Adrenal gland (tissue), 12 donors: ENCODE results near the gene ACTR5. TPM values are rescaled to one million over a fixed set of nuclear protein-coding genes. Genes with fewer than 3 reads are reported as not detected.

ENCODE experiments used
- DNase-seq, 7 donors: peaks; one replicate each; pipeline ENCODE4 v3.0.0-alpha.2; 2019 to 2020
- H3K27ac ChIP-seq, 5 donors: fragments of 200-600 bp; sonication (generic) in 4 of 5; 1 replicate in 3 of 5; 2 replicates in 2 of 5; pipeline versions ENCODE4 v1.5.1 to v1.8.0; 2016 to 2020; ENCODE audit warnings: mild to moderate bottlenecking in 1 of 5
- H3K27me3 ChIP-seq: fragments of 200-600 bp; 2 replicates; pipeline ENCODE4 v1.8.0; 2021
- H3K36me3 ChIP-seq, 2 donors: fragments of 200-600 bp; replicated peaks in 1 of 2; 1 replicate in 1 of 2; 2 replicates in 1 of 2; pipeline versions ENCODE4 v1.5.1 to v1.8.0; 2018 to 2022
- H3K4me1 ChIP-seq, 2 donors: fragments of 200-600 bp; replicated peaks in 1 of 2; 1 replicate in 1 of 2; 2 replicates in 1 of 2; pipeline versions ENCODE4 v1.5.1 to v1.8.0; 2018 to 2021
- H3K4me3 ChIP-seq, 4 donors: fragments of 200-600 bp; sonication (generic) in 3 of 4; one replicate each; pipeline ENCODE4 v1.5.1; 2016 to 2018
- H3K9me3 ChIP-seq, 3 donors: fragments of 200-600 bp; sonication (generic) in 1 of 3; replicated peaks in 1 of 3; 1 replicate in 2 of 3; 2 replicates in 1 of 3; pipeline versions ENCODE4 v1.5.1 to v1.8.0; 2016 to 2021
- CTCF ChIP-seq, 6 experiments: fragments of 450-650 bp in 4 of 6; fragments of 200-600 bp in 2 of 6; sonication (generic) in 1 of 6; IDR thresholded peaks; 1 replicate in 5 of 6; 2 replicates in 1 of 6; pipeline versions ENCODE4 v1.5.1 to v1.8.0; 2016 to 2021; ENCODE audit warnings: antibody characterized with exemption in 6 of 6, mild to moderate bottlenecking in 2 of 6, moderate library complexity in 1 of 6
- POLR2A ChIP-seq, 2 donors: fragments of 450-650 bp; IDR thresholded peaks; one replicate each; pipeline ENCODE4 v1.6.1; 2017; ENCODE audit warnings: antibody characterized with exemption in 2 of 2, mild to moderate bottlenecking in 2 of 2, moderate library complexity in 1 of 2
- WGBS, 4 donors: extraction: QIAGEN DNeasy Blood & Tissue Kit in 2 of 4; methylation state at CpG; one replicate each; pipeline versions ENCODE4 v1.1.5 to v1.1.7; 2013 to 2017; 5-methylcytosine and 5-hydroxymethylcytosine counted together
- intact Hi-C, 2 donors: fragments of 100-400 bp; cut with DNase I; formaldehyde crosslinking; loops; one replicate each; pipeline versions ENCODE4 v1.14.1 to v1.15.0; 2022 to 2023
- polyA plus RNA-seq, 3 donors: library from polyadenylated mRNA; stranded (reverse); fragments of 200-250 nt in 2 of 3; fragments of 350-450 nt in 1 of 3; fragmentation: Illumina TruSeq in 1 of 3; extraction: RNeasy Lipid Tissue Mini Kit (QIAGEN cat#74804) in 1 of 3; gene quantifications; one replicate each; pipeline ENCODE4 v1.2.3, GENCODE V29; 2013 to 2014
- total RNA-seq, 9 donors: library from RNA; depleted of rRNA in 4 of 9; stranded (reverse); fragments of >200 nt in 4 of 9; fragments of 120-200 nt in 1 of 9; fragmentation: NEBNext Ultra II Directional in 1 of 9; extraction: Animal tissue kit (Norgen Biotek cat#: 25700) in 1 of 9; gene quantifications; one replicate each; pipeline versions ENCODE4 v1.1.0 to v1.2.4, GENCODE V29; 2013 to 2023
- donor health status: healthy with polysubstance abuse.
- donor health status: Bipolar disorder and iron deficiency.
- donor health status: DM: yes; HTN: yes; CAD: no.
- donor health status: DM: no; HTN: no; CAD: no.
- donor health status: DM: no; HTN: no; CAD: no.
- donor health status: DM: yes; HTN: yes; CAD: no.

ACTR5 gene
- total and polyA plus RNA-seq, 12 donors: 5.5 to 10.5 (median 6.8) TPM

- H3K36me3 ChIP-seq: no peaks in the 10 kb centered on the region
- TF ChIP-seq CTCF (IDR thresholded peaks at IDR 0.05): no peak
- TF ChIP-seq POLR2A (IDR thresholded peaks at IDR 0.05): no peak
- H3K4me3 ChIP-seq: no peak overlapping the region
- 66 to 87% (median 76%) methylated on average over 3 of the region's 3 CpGs for WGBS, 4 donors
- no peaks in the 10 kb centered on the region for H3K9me3 ChIP-seq
- H3K4me1 ChIP-seq: no peaks in the 10 kb centered on the region
- DNase-seq: no peak
- intact Hi-C loops: no loop called here
- no peak overlapping the region for H3K27ac ChIP-seq
- no peaks in the 10 kb centered on the region for H3K27me3 ChIP-seq
Observed at GRCh38 chr20:38703526-38703925, 44.7 kb upstream of the ACTR5 start.

- no peak overlapping the region for H3K27ac ChIP-seq
- 41 to 61% (median 56%) methylated on average over 4 of the region's 4 CpGs for WGBS, 4 donors
- no peak for DNase-seq
- no peaks in the 10 kb centered on the region for H3K27me3 ChIP-seq
- TF ChIP-seq CTCF (IDR thresholded peaks at IDR 0.05): no peak
- TF ChIP-seq POLR2A (IDR thresholded peaks at IDR 0.05): no peak
- intact Hi-C loops: no loop called here
- no peak overlapping the region for H3K4me3 ChIP-seq
- H3K36me3 ChIP-seq: no peaks in the 10 kb centered on the region
- H3K9me3 ChIP-seq: no peaks in the 10 kb centered on the region
- H3K4me1 ChIP-seq: no peaks in the 10 kb centered on the region
Observed at GRCh38 chr20:38704136-38704535, 44.1 kb upstream of the ACTR5 start.

- 17 to 33% (median 28%) methylated on average over 5 to 7 of the region's 7 CpGs for WGBS, 4 donors
- Histone ChIP-seq H3K36me3 (no peaks in the 10 kb centered on the region), H3K4me1 (no peaks in the 10 kb centered on the region), H3K27me3 (no peaks in the 10 kb centered on the region), H3K4me3 (no peak overlapping the region), H3K9me3 (no peaks in the 10 kb centered on the region), H3K27ac (no peak overlapping the region)
- intact Hi-C loops: no loop called here
- no peak for DNase-seq
- TF ChIP-seq CTCF (IDR thresholded peaks at IDR 0.05) (no peak), POLR2A (IDR thresholded peaks at IDR 0.05) (no peak)
Observed at GRCh38 chr20:38706509-38706908, 41.8 kb upstream of the ACTR5 start.

- WGBS, 4 donors: 20 to 30% (median 28%) methylated on average over 3 to 6 of the region's 6 CpGs
- no peaks in the 10 kb centered on the region for H3K36me3 ChIP-seq
- intact Hi-C loops: no loop called here
- peaks cover 7% of the 10 kb centered on the region for H3K27me3 ChIP-seq
- TF ChIP-seq POLR2A (IDR thresholded peaks at IDR 0.05) (no peak), CTCF (IDR thresholded peaks at IDR 0.05) (no peak)
- DNase-seq: no peak
- no peaks in the 10 kb centered on the region for H3K9me3 ChIP-seq
- H3K27ac ChIP-seq: no peak overlapping the region
- no peaks in the 10 kb centered on the region for H3K4me1 ChIP-seq
- no peak overlapping the region for H3K4me3 ChIP-seq
Observed at GRCh38 chr20:38714308-38714707, 34.0 kb upstream of the ACTR5 start.
